Right atrium auricular region (tissue), 2 donors: ENCODE data around the gene RASAL1. TPM values are rescaled to one million over a fixed set of nuclear protein-coding genes. Genes with fewer than 3 reads are reported as not detected.

Experiments used
- DNase-seq: peaks from one replicate; pipeline ENCODE4 v3.0.0-alpha.2; 2019; ENCODE audit warnings: low spot score
- H3K27ac ChIP-seq, 2 donors: fragments of 200-600 bp; sonication (generic); 1 replicate in 1 of 2; 2 replicates in 1 of 2; pipeline ENCODE4 v1.5.1; 2016 to 2019
- H3K27me3 ChIP-seq, 2 donors: fragments of 200-600 bp; sonication (generic); one replicate each; pipeline versions ENCODE4 v1.5.1 to v1.6.0; 2017 to 2019
- H3K36me3 ChIP-seq: fragments of 200-600 bp; sonication (generic); one replicate; pipeline ENCODE4 v1.5.1; 2016
- H3K4me1 ChIP-seq, 2 donors: fragments of 200-600 bp; sonication (generic); one replicate each; pipeline versions ENCODE4 v1.5.1 to v1.6.0; 2017 to 2019
- H3K4me3 ChIP-seq, 2 donors: fragments of 200-600 bp; sonication (generic); 1 replicate in 1 of 2; 2 replicates in 1 of 2; pipeline ENCODE4 v1.5.1; 2017 to 2019; ENCODE audit warnings: mild to moderate bottlenecking in 1 of 2, moderate library complexity in 1 of 2
- H3K9me3 ChIP-seq, 2 donors: fragments of 200-600 bp; sonication (generic); one replicate each; pipeline ENCODE4 v1.5.1; 2019
- total RNA-seq, 2 donors: library from RNA; depleted of rRNA; stranded (reverse); fragments of >200 nt; gene quantifications; one replicate each; pipeline ENCODE4 v1.1.0, GENCODE V29; 2016
- TF ChIP-seq, protein P1 (sequence below), 2 donors: fragments of 200-600 bp; sonication (generic); IDR thresholded peaks; one replicate each; pipeline ENCODE4 v1.5.1; 2019; ENCODE audit warnings: antibody characterized with exemption in 2 of 2

Gene RASAL1
- total RNA-seq, 2 donors from 2014 or later: not detected

DNA sequence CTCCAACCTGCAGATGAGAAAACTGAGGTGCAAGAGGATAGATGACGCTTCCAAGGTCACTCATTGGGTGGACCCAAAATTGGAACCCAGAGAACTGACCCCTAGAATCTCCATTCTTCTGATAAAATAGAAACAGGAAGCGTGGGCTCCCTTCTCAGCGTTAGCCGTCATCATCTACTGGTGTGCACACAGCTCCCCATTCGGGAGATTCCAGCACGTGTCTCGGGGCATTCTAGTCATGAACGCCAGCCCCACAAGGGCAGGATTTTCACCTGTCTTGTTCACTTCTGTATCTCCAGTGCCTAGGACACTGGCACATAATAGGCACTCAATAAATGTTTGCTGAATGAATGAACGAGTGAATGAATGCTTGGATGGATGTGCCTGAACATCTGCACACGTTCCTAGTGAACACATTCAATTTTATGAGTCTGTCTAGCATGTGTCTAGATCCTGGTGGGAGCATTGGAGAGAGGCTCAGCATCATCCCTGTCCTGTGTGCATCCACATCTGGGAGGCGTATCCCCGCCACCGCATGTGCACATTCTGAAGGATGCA is 30.5 kb downstream of the RASAL1 start:
- DNase-seq: no peak
- no peaks in the 10 kb centered on the region for H3K36me3 ChIP-seq
- H3K9me3 ChIP-seq: no peaks in the 10 kb centered on the region
- no peaks in the 10 kb centered on the region for H3K27me3 ChIP-seq
- TF ChIP-seq, protein P1, sequence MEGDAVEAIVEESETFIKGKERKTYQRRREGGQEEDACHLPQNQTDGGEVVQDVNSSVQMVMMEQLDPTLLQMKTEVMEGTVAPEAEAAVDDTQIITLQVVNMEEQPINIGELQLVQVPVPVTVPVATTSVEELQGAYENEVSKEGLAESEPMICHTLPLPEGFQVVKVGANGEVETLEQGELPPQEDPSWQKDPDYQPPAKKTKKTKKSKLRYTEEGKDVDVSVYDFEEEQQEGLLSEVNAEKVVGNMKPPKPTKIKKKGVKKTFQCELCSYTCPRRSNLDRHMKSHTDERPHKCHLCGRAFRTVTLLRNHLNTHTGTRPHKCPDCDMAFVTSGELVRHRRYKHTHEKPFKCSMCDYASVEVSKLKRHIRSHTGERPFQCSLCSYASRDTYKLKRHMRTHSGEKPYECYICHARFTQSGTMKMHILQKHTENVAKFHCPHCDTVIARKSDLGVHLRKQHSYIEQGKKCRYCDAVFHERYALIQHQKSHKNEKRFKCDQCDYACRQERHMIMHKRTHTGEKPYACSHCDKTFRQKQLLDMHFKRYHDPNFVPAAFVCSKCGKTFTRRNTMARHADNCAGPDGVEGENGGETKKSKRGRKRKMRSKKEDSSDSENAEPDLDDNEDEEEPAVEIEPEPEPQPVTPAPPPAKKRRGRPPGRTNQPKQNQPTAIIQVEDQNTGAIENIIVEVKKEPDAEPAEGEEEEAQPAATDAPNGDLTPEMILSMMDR (IDR thresholded peaks at IDR 0.05): no peak
- peaks cover 0 to 4% of the 10 kb centered on the region in 2 donors for H3K4me1 ChIP-seq
- H3K4me3 ChIP-seq: no peak overlapping the region
- no peak overlapping the region for H3K27ac ChIP-seq

DNA sequence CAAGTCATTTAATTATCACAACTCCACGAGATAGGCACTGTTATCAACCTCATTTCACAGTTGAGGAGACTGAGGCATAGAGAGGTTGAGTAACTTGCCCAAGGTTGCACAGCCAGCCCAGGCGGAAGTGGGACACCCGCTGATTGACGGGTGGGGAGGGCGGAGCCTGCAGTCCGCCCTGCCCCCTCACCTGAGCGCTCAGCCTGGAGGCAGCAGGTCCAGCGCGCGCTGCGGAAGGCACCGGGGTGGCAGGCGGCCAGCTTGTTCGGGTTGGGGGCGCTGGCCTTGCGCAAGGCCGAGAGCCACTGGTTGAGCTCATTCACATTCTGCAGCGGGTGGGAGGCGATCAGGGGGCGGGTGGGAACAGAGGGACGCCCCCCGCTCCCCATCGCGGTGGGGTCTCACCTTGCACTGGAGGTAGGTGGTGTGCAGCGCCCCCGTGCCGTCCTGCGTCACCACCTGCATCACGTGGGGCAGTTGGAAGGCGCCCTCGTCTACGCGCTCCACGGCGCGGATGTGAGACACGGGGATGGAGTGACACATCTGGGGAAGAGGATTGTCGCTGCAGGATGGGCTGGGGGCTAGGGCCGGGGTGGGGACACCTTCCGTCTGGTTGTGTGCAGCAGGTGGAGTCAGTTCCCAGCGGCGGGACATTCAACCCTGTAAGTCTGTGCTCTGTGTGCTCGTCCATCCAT is 31.7 kb downstream of the RASAL1 start:
- Histone ChIP-seq H3K27ac (no peak overlapping the region), H3K4me3 (no peak overlapping the region), H3K36me3 (no peaks in the 10 kb centered on the region), H3K4me1 (peaks cover 0 to 4% of the 10 kb centered on the region in 2 donors), H3K27me3 (no peaks in the 10 kb centered on the region), H3K9me3 (no peaks in the 10 kb centered on the region)
- TF ChIP-seq, protein P1 (IDR thresholded peaks at IDR 0.05): no peak
- no peak for DNase-seq

DNA sequence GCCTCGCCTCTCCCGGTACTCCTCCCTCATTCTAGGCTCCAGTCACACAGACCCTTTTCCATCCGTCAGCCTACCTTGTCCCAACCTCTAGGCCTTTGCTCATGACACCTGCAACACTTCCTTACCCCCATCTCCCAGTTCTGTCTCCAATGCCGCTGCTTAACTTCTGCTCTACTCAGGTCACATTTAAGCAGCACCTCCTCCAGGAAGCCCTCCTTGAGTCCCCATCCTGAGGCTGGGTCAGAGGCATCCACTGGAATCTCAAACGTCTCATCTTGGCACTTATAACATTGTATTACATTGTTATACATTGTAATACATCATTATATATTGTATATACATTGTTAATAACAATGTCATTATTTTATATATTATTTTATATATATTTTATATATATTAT is 32.8 kb downstream of the RASAL1 start:
- Histone ChIP-seq H3K4me1 (peaks cover 0 to 14% of the 10 kb centered on the region in 2 donors), H3K27me3 (no peaks in the 10 kb centered on the region), H3K4me3 (no peak overlapping the region), H3K27ac (no peak overlapping the region), H3K9me3 (no peaks in the 10 kb centered on the region), H3K36me3 (no peaks in the 10 kb centered on the region)
- no peak for DNase-seq
- TF ChIP-seq, protein P1 (IDR thresholded peaks at IDR 0.05): no peak

DNA sequence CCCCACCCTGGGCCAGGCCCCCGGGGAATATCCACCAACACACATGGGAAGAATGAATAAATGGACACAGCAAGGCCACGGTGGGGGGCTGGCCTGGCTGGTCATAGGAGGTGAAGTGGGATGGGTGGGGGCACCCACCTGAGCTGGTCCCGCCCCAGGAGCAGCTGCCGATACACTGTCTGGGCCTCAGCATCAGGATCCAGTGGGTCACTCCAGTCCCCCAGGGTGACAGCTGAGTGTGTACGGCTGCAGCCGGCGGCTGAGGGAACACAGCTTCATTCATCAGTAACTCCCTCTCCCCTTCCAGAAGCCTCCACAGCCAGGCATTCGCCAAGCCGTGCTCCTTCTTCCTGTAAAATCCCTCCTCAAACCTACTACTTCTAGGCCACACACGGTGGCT is 33.8 kb downstream of the RASAL1 start:
- Histone ChIP-seq H3K4me1 (peaks cover 0 to 14% of the 10 kb centered on the region in 2 donors), H3K4me3 (no peak overlapping the region), H3K27me3 (no peaks in the 10 kb centered on the region), H3K27ac (no peak overlapping the region), H3K9me3 (no peaks in the 10 kb centered on the region), H3K36me3 (no peaks in the 10 kb centered on the region)
- no peak for DNase-seq
- TF ChIP-seq, protein P1 (IDR thresholded peaks at IDR 0.05): no peak

DNA sequence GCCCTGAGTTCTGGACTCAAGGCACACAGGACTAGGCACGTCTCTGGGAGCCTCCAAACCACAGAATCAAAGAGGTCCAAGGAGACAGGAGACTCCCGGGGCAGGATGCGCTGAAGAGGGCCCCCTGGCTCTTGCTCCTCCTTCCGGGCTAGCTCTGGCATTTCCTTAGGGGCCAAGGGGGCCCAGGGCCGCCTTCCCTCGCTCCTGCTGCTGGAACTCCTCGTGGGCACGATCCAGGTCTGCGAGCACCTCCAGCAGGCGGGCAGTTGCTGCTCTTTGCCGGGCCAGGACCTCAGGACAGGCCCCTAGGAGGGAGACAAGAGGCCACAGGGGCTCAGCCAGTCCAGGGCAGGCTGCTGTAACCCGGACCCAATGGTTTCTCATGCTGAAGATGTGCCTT is 35.8 kb downstream of the RASAL1 start:
- Histone ChIP-seq H3K4me1 (peaks cover 0 to 14% of the 10 kb centered on the region in 2 donors), H3K27ac (no peak overlapping the region), H3K36me3 (no peaks in the 10 kb centered on the region), H3K27me3 (no peaks in the 10 kb centered on the region), H3K4me3 (no peak overlapping the region), H3K9me3 (no peaks in the 10 kb centered on the region)
- TF ChIP-seq, protein P1 (IDR thresholded peaks at IDR 0.05): no peak
- DNase-seq: no peak
